Endodermal cell (in vitro differentiated cells): Measurements from ENCODE around the gene HMMR. TPM values are rescaled to one million over a fixed set of nuclear protein-coding genes. Genes with fewer than 3 reads are reported as not detected.
A peak's percentile ranks its signal among the peaks of the same experiment; 100 is the strongest.

ENCODE experiments used
- DNase-seq: peaks from one replicate; pipeline ENCODE4 v3.0.0-alpha.2; 2017
- H3K27ac ChIP-seq: 2 replicates; pipeline ENCODE4 v1.5.1; 2013; ENCODE audit warnings: mild to moderate bottlenecking, low read depth, low read length, moderate library complexity
- H3K27me3 ChIP-seq: 2 replicates; pipeline ENCODE4 v1.6.1; 2013; ENCODE audit warnings: mild to moderate bottlenecking, low read length, moderate library complexity; ENCODE audit not compliant: insufficient read depth, control insufficient read depth, poor library complexity, severe bottlenecking
- H3K36me3 ChIP-seq: 2 replicates; pipeline ENCODE4 v1.7.0; 2013; ENCODE audit warnings: mild to moderate bottlenecking, low read length, moderate library complexity; ENCODE audit not compliant: control insufficient read depth, insufficient read depth
- H3K4me1 ChIP-seq: one replicate; pipeline ENCODE4 v1.7.0; 2013; ENCODE audit warnings: low read length; ENCODE audit not compliant: control insufficient read depth, insufficient read depth
- H3K4me3 ChIP-seq: 2 replicates; pipeline ENCODE4 v1.5.1; 2013; ENCODE audit warnings: mild to moderate bottlenecking, low read length, moderate library complexity
- H3K9ac ChIP-seq: 2 replicates; pipeline ENCODE4 v1.6.1; 2013; ENCODE audit warnings: mild to moderate bottlenecking, low read length, moderate library complexity; ENCODE audit not compliant: poor library complexity, severe bottlenecking; ENCODE audit errors: extremely low read depth
- H3K9me3 ChIP-seq: 2 replicates; pipeline ENCODE4 v1.6.1; 2013; ENCODE audit warnings: mild to moderate bottlenecking, low read length, moderate library complexity; ENCODE audit not compliant: control insufficient read depth
- H3K27ac Mint-ChIP-seq: 2 replicates; pipeline ENCODE4 v1.8.0; 2020; ENCODE audit warnings: mixed read lengths
- H3K27me3 Mint-ChIP-seq: 2 replicates; pipeline ENCODE4 v1.8.0; 2021; ENCODE audit warnings: mild to moderate bottlenecking, mixed read lengths; ENCODE audit not compliant: insufficient read depth
- H3K36me3 Mint-ChIP-seq: 2 replicates; pipeline ENCODE4 v1.8.0; 2020; ENCODE audit warnings: low read depth, mixed read lengths
- H3K4me1 Mint-ChIP-seq: 2 replicates; pipeline ENCODE4 v1.8.0; 2020; ENCODE audit warnings: mixed read lengths
- H3K4me3 Mint-ChIP-seq: 2 replicates; pipeline ENCODE4 v1.8.0; 2020; ENCODE audit warnings: mild to moderate bottlenecking, moderate library complexity, mixed read lengths
- H3K9me3 Mint-ChIP-seq: 2 replicates; pipeline ENCODE4 v1.8.0; 2020; ENCODE audit warnings: mild to moderate bottlenecking, mixed read lengths
- WGBS, 2 experiments: methylation state at CpG; one replicate each; pipeline versions ENCODE4 v1.1.5 to v1.1.7; 2013; ENCODE audit warnings: missing lambda C conversion rate in 2 of 2, mixed read lengths in 1 of 2; ENCODE audit not compliant: insufficient coverage in 1 of 2, insufficient read length in 1 of 2; 5-methylcytosine and 5-hydroxymethylcytosine counted together
- total RNA-seq, 2 donors: library from RNA; stranded (reverse); fragmentation: NEBNext Ultra II Directional in 1 of 2; extraction: Animal tissue kit (Norgen Biotek cat#: 25700) in 1 of 2; gene quantifications; 2 replicates in 1 of 2; 3 replicates in 1 of 2; pipeline ENCODE4 v1.2.1, GENCODE V29; 2021
- TF ChIP-seq, protein P1 (sequence below): fragments of 200-600 bp; sonication (generic); conservative IDR thresholded peaks from 2 replicates; pipeline ENCODE4 v1.5.0; 2021; ENCODE audit warnings: antibody characterized with exemption, mild to moderate bottlenecking

Gene HMMR
- total RNA-seq, 2 donors from 2014 or later = 36.9 to 63.7 TPM

DNA sequence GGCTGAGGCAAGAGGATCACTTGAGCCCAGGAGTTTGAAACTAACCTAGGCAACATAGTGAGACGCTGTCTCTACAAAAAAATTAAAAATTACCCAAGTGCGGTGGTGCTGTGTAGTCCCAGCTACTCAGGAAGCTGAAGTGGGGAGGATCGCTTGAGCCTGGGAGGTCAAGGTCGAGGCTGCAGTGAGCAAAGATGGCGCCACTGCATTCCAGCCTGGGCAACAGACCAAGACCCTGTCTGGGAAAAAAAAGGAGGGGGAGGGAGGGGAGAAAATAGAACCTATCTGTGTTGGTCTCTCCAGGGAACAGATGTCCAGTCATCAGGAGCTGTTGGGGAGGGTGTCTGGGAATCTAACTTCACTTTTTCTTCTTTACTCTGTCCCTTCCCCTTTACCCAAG, 69.3 kb downstream of the HMMR start:
- peaks cover 8% of the 10 kb centered on the region for H3K9me3 Mint-ChIP-seq
- 87 to 92% methylated on average over 3 to 5 of the region's 5 CpGs for WGBS, 2 experiments

DNA sequence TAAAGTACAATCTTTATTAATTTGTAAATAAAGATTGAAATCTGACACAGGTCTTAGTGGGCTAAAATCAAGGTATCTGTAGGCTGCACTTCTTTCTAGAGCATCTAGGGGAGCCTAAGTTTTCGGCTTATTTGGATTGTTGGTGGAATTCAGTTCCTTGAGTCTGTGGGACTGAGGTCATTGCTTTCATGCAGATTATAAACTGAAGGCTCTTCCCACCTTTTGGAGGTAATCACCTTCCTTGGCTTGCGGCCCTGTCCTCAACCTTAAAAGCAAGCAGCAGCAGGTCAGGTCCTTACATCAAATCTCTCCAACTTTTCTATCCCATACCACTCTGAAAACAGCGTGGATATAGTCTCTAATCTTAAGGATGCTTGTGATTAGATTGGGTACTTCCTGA, 70.8 kb downstream of the HMMR start:
- Mint-ChIP-seq H3K9me3 (no peaks in the 10 kb centered on the region), H3K36me3 (peaks cover 3% of the 10 kb centered on the region), H3K4me3 (no peak overlapping the region), H3K4me1 (peaks cover 59% of the 10 kb centered on the region), H3K27ac (peak overlapping the region; percentile 59), H3K27me3 (peaks cover 2% of the 10 kb centered on the region)
- WGBS, 2 experiments = 41 to 63% methylated on average over 1 to 3 of the region's 3 CpGs
- H3K27ac ChIP-seq = no peak overlapping the region
- H3K36me3 ChIP-seq = no peaks in the 10 kb centered on the region
- peak overlapping the region; percentile 65 for H3K4me3 ChIP-seq
- peaks cover 1% of the 10 kb centered on the region for H3K9me3 ChIP-seq
- peaks cover 20% of the 10 kb centered on the region for H3K4me1 ChIP-seq
- H3K27me3 ChIP-seq = no peaks in the 10 kb centered on the region
- TF ChIP-seq, protein P1, sequence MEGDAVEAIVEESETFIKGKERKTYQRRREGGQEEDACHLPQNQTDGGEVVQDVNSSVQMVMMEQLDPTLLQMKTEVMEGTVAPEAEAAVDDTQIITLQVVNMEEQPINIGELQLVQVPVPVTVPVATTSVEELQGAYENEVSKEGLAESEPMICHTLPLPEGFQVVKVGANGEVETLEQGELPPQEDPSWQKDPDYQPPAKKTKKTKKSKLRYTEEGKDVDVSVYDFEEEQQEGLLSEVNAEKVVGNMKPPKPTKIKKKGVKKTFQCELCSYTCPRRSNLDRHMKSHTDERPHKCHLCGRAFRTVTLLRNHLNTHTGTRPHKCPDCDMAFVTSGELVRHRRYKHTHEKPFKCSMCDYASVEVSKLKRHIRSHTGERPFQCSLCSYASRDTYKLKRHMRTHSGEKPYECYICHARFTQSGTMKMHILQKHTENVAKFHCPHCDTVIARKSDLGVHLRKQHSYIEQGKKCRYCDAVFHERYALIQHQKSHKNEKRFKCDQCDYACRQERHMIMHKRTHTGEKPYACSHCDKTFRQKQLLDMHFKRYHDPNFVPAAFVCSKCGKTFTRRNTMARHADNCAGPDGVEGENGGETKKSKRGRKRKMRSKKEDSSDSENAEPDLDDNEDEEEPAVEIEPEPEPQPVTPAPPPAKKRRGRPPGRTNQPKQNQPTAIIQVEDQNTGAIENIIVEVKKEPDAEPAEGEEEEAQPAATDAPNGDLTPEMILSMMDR = peak; percentile 62
- peak overlapping the region; percentile 52 for H3K9ac ChIP-seq
- DNase-seq = peak; percentile 67

More for the DNA sequence above, 69.3 kb downstream of the HMMR start:
- H3K9me3 ChIP-seq = peaks cover 14% of the 10 kb centered on the region
- no peak overlapping the region for H3K9ac ChIP-seq
- H3K36me3 ChIP-seq = no peaks in the 10 kb centered on the region
- DNase-seq = no peak
- no peak overlapping the region for H3K4me3 Mint-ChIP-seq
- no peak overlapping the region for H3K27ac ChIP-seq
- TF ChIP-seq, protein P1 = no peak
- peaks cover 48% of the 10 kb centered on the region for H3K4me1 Mint-ChIP-seq
- H3K36me3 Mint-ChIP-seq = peaks cover 13% of the 10 kb centered on the region
- peak overlapping the region; percentile 65 for H3K27ac Mint-ChIP-seq
- H3K4me1 ChIP-seq = peaks cover 16% of the 10 kb centered on the region
- peaks cover 2% of the 10 kb centered on the region for H3K27me3 Mint-ChIP-seq
- H3K27me3 ChIP-seq = no peaks in the 10 kb centered on the region
- no peak overlapping the region for H3K4me3 ChIP-seq

DNA sequence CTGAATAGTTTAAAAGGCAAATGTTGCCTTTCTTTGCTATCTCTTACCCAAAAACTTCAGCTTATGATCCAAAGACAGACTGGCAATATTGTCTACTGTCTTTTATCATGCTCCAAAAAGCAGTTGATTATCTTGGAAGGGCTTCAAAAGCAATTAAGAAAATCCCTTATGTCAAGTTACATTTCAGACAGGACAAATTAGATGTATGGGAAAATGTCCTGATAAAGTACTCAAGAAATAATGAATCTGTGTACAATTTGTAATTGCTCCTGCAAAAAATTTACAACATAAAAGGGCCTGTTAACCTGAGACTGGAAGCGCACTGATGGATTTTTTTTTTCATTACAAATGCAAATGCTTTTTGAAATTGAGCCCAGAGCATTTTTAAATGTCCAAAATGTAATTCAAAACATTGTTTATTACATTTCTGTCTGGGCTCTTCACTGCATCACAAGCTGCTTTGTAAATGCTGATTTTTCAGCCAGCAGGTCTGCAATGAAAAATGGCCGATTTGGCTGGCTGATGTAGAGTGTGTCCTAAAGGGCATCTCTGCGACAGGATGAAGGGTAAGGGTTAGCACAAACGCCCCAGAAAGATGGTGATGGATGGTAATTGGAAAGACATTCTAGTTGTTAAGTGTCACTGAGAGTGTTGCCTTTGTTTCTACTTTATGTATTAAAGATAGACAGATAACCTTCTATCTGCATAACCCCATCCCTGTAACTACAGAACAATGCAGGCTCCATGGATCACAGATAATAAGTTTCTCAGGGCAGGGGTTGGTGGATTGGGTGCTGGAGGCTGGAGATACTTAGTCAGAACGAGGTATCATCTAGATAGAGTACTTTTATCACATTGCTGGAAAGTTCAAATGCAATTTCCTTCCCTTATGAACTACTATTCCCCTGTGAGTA, 72.0 kb downstream of the HMMR start:
- peaks cover 3% of the 10 kb centered on the region for H3K36me3 Mint-ChIP-seq
- TF ChIP-seq, protein P1 = no peak
- peak overlapping the region; percentile 52 for H3K9ac ChIP-seq
- WGBS, 2 experiments = 39 to 75% methylated on average over 4 to 5 of the region's 5 CpGs
- H3K27me3 ChIP-seq = no peaks in the 10 kb centered on the region
- no peaks in the 10 kb centered on the region for H3K36me3 ChIP-seq
- H3K4me1 ChIP-seq = peaks cover 20% of the 10 kb centered on the region
- H3K4me3 ChIP-seq = peak overlapping the region; percentile 42
- peak; percentile 57 for DNase-seq
- peak overlapping the region; percentile 81 for H3K27ac Mint-ChIP-seq
- H3K4me3 Mint-ChIP-seq = peak overlapping the region; percentile 12
- peaks cover 6% of the 10 kb centered on the region for H3K9me3 Mint-ChIP-seq
- H3K27me3 Mint-ChIP-seq = no peaks in the 10 kb centered on the region
- peak overlapping the region; percentile 64 for H3K27ac ChIP-seq
- H3K9me3 ChIP-seq = peaks cover 4% of the 10 kb centered on the region
- peaks cover 59% of the 10 kb centered on the region for H3K4me1 Mint-ChIP-seq
